K562 (cell line): Measurements from ENCODE around the gene HLTF. TPM values are rescaled to one million over a fixed set of nuclear protein-coding genes. Genes with fewer than 3 reads are reported as not detected.

Experiments used
- ILF3 ChIP-seq: fragments of 450-650 bp; IDR thresholded peaks from 2 replicates; pipeline ENCODE4 v1.6.1; 2018; ENCODE audit warnings: antibody characterized with exemption, mild to moderate bottlenecking, moderate library complexity, borderline replicate concordance
- PHF20 ChIP-seq: fragments of 450-650 bp; IDR thresholded peaks from 2 replicates; pipeline ENCODE4 v1.6.1; 2018; ENCODE audit not compliant: partially characterized antibody
- PHTF2 ChIP-seq: fragments of 250-450 bp; sonication (Bioruptor Pico); IDR thresholded peaks from 2 replicates; pipeline ENCODE4 v1.5.0; 2021; ENCODE audit warnings: mild to moderate bottlenecking
- PTRF ChIP-seq: fragments of 450-650 bp; IDR thresholded peaks from 2 replicates; pipeline ENCODE4 v1.6.1; 2016; ENCODE audit warnings: mild to moderate bottlenecking, missing genetic modification characterization, missing compliant biosample characterization
- ZNF318 ChIP-seq, 2 experiments: fragments of 450-650 bp; IDR thresholded peaks; 2 replicates each; pipeline ENCODE4 v1.6.1; 2016; ENCODE audit warnings: mild to moderate bottlenecking in 2 of 2, borderline replicate concordance in 1 of 2, low read depth in 1 of 2, moderate library complexity in 1 of 2
- ZNF76 ChIP-seq: fragments of 250-450 bp; sonication (Bioruptor Pico); IDR thresholded peaks from 2 replicates; pipeline ENCODE4 v1.4.0; 2020; ENCODE audit warnings: mild to moderate bottlenecking, moderate library complexity, borderline replicate concordance
- polyA plus RNA-seq, 8 experiments: library from polyadenylated mRNA; depleted of rRNA in 4 of 8; stranded (reverse) in 5 of 8; unstranded in 3 of 8; fragments of >200 nt; fragmentation: Nextera tagmentation in 2 of 8; fragmentation: Illumina TruSeq in 1 of 8; extraction: Ambion mirVana in 2 of 8; extraction: Trizol in 1 of 8; gene quantifications; 2 replicates each; pipeline versions ENCODE4 v1.2.1 to v1.2.3, GENCODE V29; 2011 to 2014; ENCODE audit warnings: inconsistent platforms in 1 of 8, missing spikeins in 1 of 8
- total RNA-seq, 7 experiments: library from RNA; depleted of rRNA in 6 of 7; stranded (reverse); fragments of >200 nt in 6 of 7; fragmentation: Illumina TruSeq in 2 of 7; extraction: Trizol in 2 of 7; gene quantifications; 2 replicates each; pipeline versions ENCODE4 v1.2.1 to v1.2.3, GENCODE V29; 2011 to 2021; ENCODE audit warnings: low replicate concordance in 1 of 7
- TF ChIP-seq, protein P1 (sequence below): fragments of 250-450 bp; sonication (Bioruptor Pico); IDR thresholded peaks from 2 replicates; pipeline ENCODE4 v1.4.0; 2020
- TF ChIP-seq, protein P2 (sequence below): sonication (generic); formaldehyde crosslinking; IDR thresholded peaks from 2 replicates; pipeline ENCODE4 v1.8.0; 2023; ENCODE audit warnings: mild to moderate bottlenecking, missing genetic modification reagents

Gene HLTF
- total and polyA plus RNA-seq, 9 of the 15 experiments (the other 6 are each of a cell fraction or from before 2014, with no cell fraction given), result 35.1 to 82.4 (median 50.4) TPM

DNA sequence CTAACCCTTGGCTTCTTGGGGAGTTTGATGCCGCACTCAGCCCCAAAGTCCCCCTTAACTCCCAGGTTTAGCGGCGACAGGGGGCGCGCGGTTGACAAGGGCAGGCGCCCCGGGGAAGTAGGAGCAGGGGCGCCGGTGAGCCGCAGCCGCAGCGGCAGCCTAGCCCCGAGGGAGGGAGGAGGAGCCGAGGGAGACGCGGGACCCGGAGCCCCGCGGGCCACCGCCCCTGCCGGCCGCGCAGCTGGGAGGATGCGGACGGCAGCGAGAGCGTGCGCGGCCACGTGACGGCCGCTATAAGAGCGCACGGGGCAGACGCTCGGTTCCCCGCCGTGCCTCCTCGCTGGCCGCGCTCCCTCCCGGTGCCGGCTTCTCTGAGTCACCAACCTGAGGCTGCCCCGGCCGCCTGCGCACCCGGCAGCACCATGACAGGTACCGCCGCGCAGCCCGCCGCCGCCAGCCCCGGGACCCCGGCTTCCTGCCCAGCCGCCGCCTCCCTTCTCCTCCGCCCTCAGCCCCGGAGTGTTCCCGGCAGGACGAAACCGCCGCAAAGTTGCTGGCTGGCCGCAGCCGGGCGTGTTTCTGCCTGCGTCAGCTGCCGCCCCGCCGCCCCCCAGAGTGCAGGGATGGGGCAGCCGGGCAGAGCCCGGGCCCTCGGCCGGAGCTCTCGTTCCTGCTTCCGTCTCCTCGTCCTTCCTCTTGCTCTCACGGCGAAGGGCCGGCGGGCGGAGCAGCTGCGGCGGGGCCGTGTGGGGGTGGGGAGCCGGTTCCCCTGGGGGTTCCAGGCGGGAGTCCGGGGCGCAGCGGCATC, 94.9 kb downstream of the HLTF start, which contains the start of gene GYG1 (continued):
- TF ChIP-seq, protein P1, sequence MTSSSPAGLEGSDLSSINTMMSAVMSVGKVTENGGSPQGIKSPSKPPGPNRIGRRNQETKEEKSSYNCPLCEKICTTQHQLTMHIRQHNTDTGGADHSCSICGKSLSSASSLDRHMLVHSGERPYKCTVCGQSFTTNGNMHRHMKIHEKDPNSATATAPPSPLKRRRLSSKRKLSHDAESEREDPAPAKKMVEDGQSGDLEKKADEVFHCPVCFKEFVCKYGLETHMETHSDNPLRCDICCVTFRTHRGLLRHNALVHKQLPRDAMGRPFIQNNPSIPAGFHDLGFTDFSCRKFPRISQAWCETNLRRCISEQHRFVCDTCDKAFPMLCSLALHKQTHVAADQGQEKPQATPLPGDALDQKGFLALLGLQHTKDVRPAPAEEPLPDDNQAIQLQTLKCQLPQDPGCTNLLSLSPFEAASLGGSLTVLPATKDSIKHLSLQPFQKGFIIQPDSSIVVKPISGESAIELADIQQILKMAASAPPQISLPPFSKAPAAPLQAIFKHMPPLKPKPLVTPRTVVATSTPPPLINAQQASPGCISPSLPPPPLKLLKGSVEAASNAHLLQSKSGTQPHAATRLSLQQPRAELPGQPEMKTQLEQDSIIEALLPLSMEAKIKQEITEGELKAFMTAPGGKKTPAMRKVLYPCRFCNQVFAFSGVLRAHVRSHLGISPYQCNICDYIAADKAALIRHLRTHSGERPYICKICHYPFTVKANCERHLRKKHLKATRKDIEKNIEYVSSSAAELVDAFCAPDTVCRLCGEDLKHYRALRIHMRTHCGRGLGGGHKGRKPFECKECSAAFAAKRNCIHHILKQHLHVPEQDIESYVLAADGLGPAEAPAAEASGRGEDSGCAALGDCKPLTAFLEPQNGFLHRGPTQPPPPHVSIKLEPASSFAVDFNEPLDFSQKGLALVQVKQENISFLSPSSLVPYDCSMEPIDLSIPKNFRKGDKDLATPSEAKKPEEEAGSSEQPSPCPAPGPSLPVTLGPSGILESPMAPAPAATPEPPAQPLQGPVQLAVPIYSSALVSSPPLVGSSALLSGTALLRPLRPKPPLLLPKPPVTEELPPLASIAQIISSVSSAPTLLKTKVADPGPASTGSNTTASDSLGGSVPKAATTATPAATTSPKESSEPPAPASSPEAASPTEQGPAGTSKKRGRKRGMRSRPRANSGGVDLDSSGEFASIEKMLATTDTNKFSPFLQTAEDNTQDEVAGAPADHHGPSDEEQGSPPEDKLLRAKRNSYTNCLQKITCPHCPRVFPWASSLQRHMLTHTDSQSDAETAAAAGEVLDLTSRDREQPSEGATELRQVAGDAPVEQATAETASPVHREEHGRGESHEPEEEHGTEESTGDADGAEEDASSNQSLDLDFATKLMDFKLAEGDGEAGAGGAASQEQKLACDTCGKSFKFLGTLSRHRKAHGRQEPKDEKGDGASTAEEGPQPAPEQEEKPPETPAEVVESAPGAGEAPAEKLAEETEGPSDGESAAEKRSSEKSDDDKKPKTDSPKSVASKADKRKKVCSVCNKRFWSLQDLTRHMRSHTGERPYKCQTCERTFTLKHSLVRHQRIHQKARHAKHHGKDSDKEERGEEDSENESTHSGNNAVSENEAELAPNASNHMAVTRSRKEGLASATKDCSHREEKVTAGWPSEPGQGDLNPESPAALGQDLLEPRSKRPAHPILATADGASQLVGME (CRISPR knock-in tag), result no peak
- TF ChIP-seq ILF3 (no peak), PHF20 (peak; percentile 27), ZNF76 (no peak), ZNF318 (IDR thresholded peaks at IDR 0.05; ENCODE audit: borderline replicate concordance in 1 of 2, low read depth in 1 of 2) (no peak), PTRF (no peak), PHTF2 (CRISPR knock-in tag) (no peak)
- TF ChIP-seq, protein P2, sequence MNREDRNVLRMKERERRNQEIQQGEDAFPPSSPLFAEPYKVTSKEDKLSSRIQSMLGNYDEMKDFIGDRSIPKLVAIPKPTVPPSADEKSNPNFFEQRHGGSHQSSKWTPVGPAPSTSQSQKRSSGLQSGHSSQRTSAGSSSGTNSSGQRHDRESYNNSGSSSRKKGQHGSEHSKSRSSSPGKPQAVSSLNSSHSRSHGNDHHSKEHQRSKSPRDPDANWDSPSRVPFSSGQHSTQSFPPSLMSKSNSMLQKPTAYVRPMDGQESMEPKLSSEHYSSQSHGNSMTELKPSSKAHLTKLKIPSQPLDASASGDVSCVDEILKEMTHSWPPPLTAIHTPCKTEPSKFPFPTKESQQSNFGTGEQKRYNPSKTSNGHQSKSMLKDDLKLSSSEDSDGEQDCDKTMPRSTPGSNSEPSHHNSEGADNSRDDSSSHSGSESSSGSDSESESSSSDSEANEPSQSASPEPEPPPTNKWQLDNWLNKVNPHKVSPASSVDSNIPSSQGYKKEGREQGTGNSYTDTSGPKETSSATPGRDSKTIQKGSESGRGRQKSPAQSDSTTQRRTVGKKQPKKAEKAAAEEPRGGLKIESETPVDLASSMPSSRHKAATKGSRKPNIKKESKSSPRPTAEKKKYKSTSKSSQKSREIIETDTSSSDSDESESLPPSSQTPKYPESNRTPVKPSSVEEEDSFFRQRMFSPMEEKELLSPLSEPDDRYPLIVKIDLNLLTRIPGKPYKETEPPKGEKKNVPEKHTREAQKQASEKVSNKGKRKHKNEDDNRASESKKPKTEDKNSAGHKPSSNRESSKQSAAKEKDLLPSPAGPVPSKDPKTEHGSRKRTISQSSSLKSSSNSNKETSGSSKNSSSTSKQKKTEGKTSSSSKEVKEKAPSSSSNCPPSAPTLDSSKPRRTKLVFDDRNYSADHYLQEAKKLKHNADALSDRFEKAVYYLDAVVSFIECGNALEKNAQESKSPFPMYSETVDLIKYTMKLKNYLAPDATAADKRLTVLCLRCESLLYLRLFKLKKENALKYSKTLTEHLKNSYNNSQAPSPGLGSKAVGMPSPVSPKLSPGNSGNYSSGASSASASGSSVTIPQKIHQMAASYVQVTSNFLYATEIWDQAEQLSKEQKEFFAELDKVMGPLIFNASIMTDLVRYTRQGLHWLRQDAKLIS (CRISPR knock-in tag), result no peak
